ENCODE results near the gene METRN. TPM values are rescaled to one million over a fixed set of nuclear protein-coding genes. Genes with fewer than 3 reads are reported as not detected.
A peak's percentile ranks its signal among the peaks of the same experiment; 100 is the strongest.

Gene METRN
- total RNA-seq, 1 donor: 33.3 TPM

- H3K27ac ChIP-seq (ENCODE audit: low read depth, low read length): no peak overlapping the region
- DNase-seq (ENCODE audit: insufficient read length, low spot score, missing footprints): no peak
- H3K4me2 ChIP-seq (ENCODE audit: insufficient read depth, low read length): no peak overlapping the region
- H3K4me1 ChIP-seq (ENCODE audit: insufficient read depth, low read length): no peaks in the 10 kb centered on the region
- no peaks in the 10 kb centered on the region for H4K20me1 ChIP-seq (ENCODE audit: insufficient read depth, low read length)
- no peaks in the 10 kb centered on the region for H3K79me2 ChIP-seq (ENCODE audit: insufficient read depth, low read length)
- no peaks in the 10 kb centered on the region for H3K36me3 ChIP-seq (ENCODE audit: insufficient read depth, low read length)
- no peaks in the 10 kb centered on the region for H3K9me3 ChIP-seq (ENCODE audit: low read depth, low read length)
- H3K27me3 ChIP-seq (ENCODE audit: insufficient read depth, low read length): no peaks in the 10 kb centered on the region
- no peak overlapping the region for H2AFZ ChIP-seq (ENCODE audit: low read length)
- TF ChIP-seq CTCF (IDR thresholded peaks at IDR 0.05; ENCODE audit: extremely low read depth, low read depth, low read length): no peak
- H3K4me3 ChIP-seq (ENCODE audit: insufficient read depth, low read length): no peak overlapping the region
Measured at GRCh38 chr16:763369-764183, 48.7 kb downstream of the METRN start.

GRCh38 chr16:764184-764750, 49.3 kb downstream of the METRN start:
- TF ChIP-seq CTCF (IDR thresholded peaks at IDR 0.05; ENCODE audit: extremely low read depth, low read depth, low read length): no peak
- H3K27me3 ChIP-seq (ENCODE audit: insufficient read depth, low read length): no peaks in the 10 kb centered on the region
- H2AFZ ChIP-seq (ENCODE audit: low read length): no peak overlapping the region
- no peaks in the 10 kb centered on the region for H3K9me3 ChIP-seq (ENCODE audit: low read depth, low read length)
- no peaks in the 10 kb centered on the region for H4K20me1 ChIP-seq (ENCODE audit: insufficient read depth, low read length)
- H3K27ac ChIP-seq (ENCODE audit: low read depth, low read length): no peak overlapping the region
- H3K79me2 ChIP-seq (ENCODE audit: insufficient read depth, low read length): no peaks in the 10 kb centered on the region
- H3K4me1 ChIP-seq (ENCODE audit: insufficient read depth, low read length): no peaks in the 10 kb centered on the region
- no peaks in the 10 kb centered on the region for H3K36me3 ChIP-seq (ENCODE audit: insufficient read depth, low read length)
- peak; percentile 87 for DNase-seq (ENCODE audit: insufficient read length, low spot score, missing footprints)
- no peak overlapping the region for H3K4me2 ChIP-seq (ENCODE audit: insufficient read depth, low read length)
- no peak overlapping the region for H3K4me3 ChIP-seq (ENCODE audit: insufficient read depth, low read length)

- Histone ChIP-seq H3K27me3 (ENCODE audit: insufficient read depth, low read length) (no peaks in the 10 kb centered on the region), H3K4me2 (ENCODE audit: insufficient read depth, low read length) (no peak overlapping the region), H3K4me1 (ENCODE audit: insufficient read depth, low read length) (no peaks in the 10 kb centered on the region), H3K79me2 (ENCODE audit: insufficient read depth, low read length) (no peaks in the 10 kb centered on the region), H3K36me3 (ENCODE audit: insufficient read depth, low read length) (no peaks in the 10 kb centered on the region), H3K4me3 (ENCODE audit: insufficient read depth, low read length) (no peak overlapping the region), H4K20me1 (ENCODE audit: insufficient read depth, low read length) (no peaks in the 10 kb centered on the region), H2AFZ (ENCODE audit: low read length) (no peak overlapping the region), H3K27ac (ENCODE audit: low read depth, low read length) (no peak overlapping the region), H3K9me3 (ENCODE audit: low read depth, low read length) (no peaks in the 10 kb centered on the region)
- TF ChIP-seq CTCF (IDR thresholded peaks at IDR 0.05; ENCODE audit: extremely low read depth, low read depth, low read length): no peak
- DNase-seq (ENCODE audit: insufficient read length, low spot score, missing footprints): no peak
Measured at GRCh38 chr16:764848-765487, 50.0 kb downstream of the METRN start.

GRCh38 chr16:765488-765865, 50.6 kb downstream of the METRN start:
- DNase-seq (ENCODE audit: insufficient read length, low spot score, missing footprints): no peak
- Histone ChIP-seq H4K20me1 (ENCODE audit: insufficient read depth, low read length) (no peaks in the 10 kb centered on the region), H3K4me1 (ENCODE audit: insufficient read depth, low read length) (no peaks in the 10 kb centered on the region), H3K27me3 (ENCODE audit: insufficient read depth, low read length) (no peaks in the 10 kb centered on the region), H3K79me2 (ENCODE audit: insufficient read depth, low read length) (no peaks in the 10 kb centered on the region), H3K4me2 (ENCODE audit: insufficient read depth, low read length) (no peak overlapping the region), H3K9me3 (ENCODE audit: low read depth, low read length) (no peaks in the 10 kb centered on the region), H3K4me3 (ENCODE audit: insufficient read depth, low read length) (no peak overlapping the region), H3K27ac (ENCODE audit: low read depth, low read length) (no peak overlapping the region), H2AFZ (ENCODE audit: low read length) (no peak overlapping the region), H3K36me3 (ENCODE audit: insufficient read depth, low read length) (no peaks in the 10 kb centered on the region)
- no peak for TF ChIP-seq CTCF (IDR thresholded peaks at IDR 0.05; ENCODE audit: extremely low read depth, low read depth, low read length)

Data from osteoblast (primary cell).